NB4 (cell line): Measurements from ENCODE around the gene LRRC7.

Experiments
- CTCF ChIP-seq: IDR thresholded peaks from one replicate; pipeline ENCODE4 v1.5.1; 2012; ENCODE audit warnings: low read depth, low read length
- POLR2A ChIP-seq: IDR thresholded peaks from 2 replicates; pipeline ENCODE4 v1.6.1; 2011; ENCODE audit warnings: mild to moderate bottlenecking; ENCODE audit not compliant: insufficient read length; ENCODE audit errors: extremely low read depth

- TF ChIP-seq POLR2A (no peak), CTCF (no peak)
Measured at GRCh38 chr1:69611316-69611715, 43.6 kb downstream of the LRRC7 start.
